Anterior cingulate cortex (tissue), 58 donors: ENCODE results near the gene RNF148.

Source experiments
- DNase-seq, 58 donors: peaks; one replicate each; lab custom pipeline; 2025; lab: John Stamatoyannopoulos, UW

Gene RNF148

GRCh38 chr7:122702872-122703510 is at the start of gene RNF148:
TSS of gene RNF148 (minus strand) at chr7:122702922. CDS start at chr7:122702750, 172 bp downstream.
- no peak for DNase-seq

GRCh38 chr7:122750389-122750788 is 47.7 kb upstream of the RNF148 start:
- no peak for DNase-seq

GRCh38 chr7:122748195-122748594 is 45.5 kb upstream of the RNF148 start:
- DNase-seq: peak in 10 of 58 donors; percentile 1 to 26 (median 6)

- DNase-seq: no peak
These were observed 44.2 kb upstream of the RNF148 start for GRCh38 chr7:122746948-122747347.

GRCh38 chr7:122743211-122743610 is 40.5 kb upstream of the RNF148 start:
- no peak for DNase-seq

- no peak for DNase-seq
These were observed 36.2 kb upstream of the RNF148 start for GRCh38 chr7:122738947-122739346.

GRCh38 chr7:122736183-122736582 is 33.5 kb upstream of the RNF148 start:
- DNase-seq: no peak

- no peak for DNase-seq
These were observed 25.0 kb upstream of the RNF148 start for GRCh38 chr7:122727759-122728158.

- no peak for DNase-seq
These were observed 24.6 kb upstream of the RNF148 start for GRCh38 chr7:122727354-122727753.

GRCh38 chr7:122726881-122727280 is 24.2 kb upstream of the RNF148 start:
- DNase-seq: no peak

GRCh38 chr7:122724366-122724765 is 21.6 kb upstream of the RNF148 start:
- DNase-seq: no peak

- no peak for DNase-seq
These were observed 16.4 kb upstream of the RNF148 start for GRCh38 chr7:122719010-122719578.

- DNase-seq: no peak
These were observed 14.8 kb upstream of the RNF148 start for GRCh38 chr7:122717356-122718089.

GRCh38 chr7:122715183-122715582 is 12.5 kb upstream of the RNF148 start:
- no peak for DNase-seq

- DNase-seq: no peak
These were observed 8.2 kb upstream of the RNF148 start for GRCh38 chr7:122710916-122711315.

- no peak for DNase-seq
These were observed 7.4 kb upstream of the RNF148 start for GRCh38 chr7:122709930-122710646.

- no peak for DNase-seq
These were observed 4.1 kb upstream of the RNF148 start for GRCh38 chr7:122706836-122707235.

GRCh38 chr7:122699017-122699416 is 3.7 kb downstream of the RNF148 start, which contains the start of gene RNF133:
TSS of gene RNF133 (minus strand) at chr7:122699117. CDS start at chr7:122698918, 199 bp downstream.
- DNase-seq: no peak

- DNase-seq: no peak
These were observed 6.9 kb downstream of the RNF148 start for GRCh38 chr7:122695816-122696215.

GRCh38 chr7:122694697-122695096 is 8.0 kb downstream of the RNF148 start:
- DNase-seq: no peak

GRCh38 chr7:122692769-122693309 is 9.9 kb downstream of the RNF148 start:
- DNase-seq: no peak
